NCI-H526 treated with DMSO at 0.1 percent for 48 hours (cell line): ENCODE data around the gene PLPPR3.
A peak's percentile ranks its signal among the peaks of the same experiment; 100 is the strongest.

Experiments used
- DNase-seq: peaks from one replicate; lab custom pipeline; 2025; lab: John Stamatoyannopoulos, UW

The PLPPR3 gene

DNA sequence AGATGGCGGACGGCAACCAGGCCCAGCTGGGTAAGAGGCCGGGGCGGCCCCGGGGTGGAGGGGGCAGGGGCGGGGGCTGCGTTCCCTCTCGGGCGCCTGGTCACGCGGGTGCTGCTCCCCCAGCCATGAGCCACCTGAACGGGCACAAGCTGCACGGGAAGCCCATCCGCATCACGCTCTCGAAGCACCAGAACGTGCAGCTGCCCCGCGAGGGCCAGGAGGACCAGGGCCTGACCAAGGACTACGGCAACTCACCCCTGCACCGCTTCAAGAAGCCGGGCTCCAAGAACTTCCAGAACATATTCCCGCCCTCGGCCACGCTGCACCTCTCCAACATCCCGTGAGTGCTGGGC is 13.4 kb downstream of the PLPPR3 start:
- no peak for DNase-seq

DNA sequence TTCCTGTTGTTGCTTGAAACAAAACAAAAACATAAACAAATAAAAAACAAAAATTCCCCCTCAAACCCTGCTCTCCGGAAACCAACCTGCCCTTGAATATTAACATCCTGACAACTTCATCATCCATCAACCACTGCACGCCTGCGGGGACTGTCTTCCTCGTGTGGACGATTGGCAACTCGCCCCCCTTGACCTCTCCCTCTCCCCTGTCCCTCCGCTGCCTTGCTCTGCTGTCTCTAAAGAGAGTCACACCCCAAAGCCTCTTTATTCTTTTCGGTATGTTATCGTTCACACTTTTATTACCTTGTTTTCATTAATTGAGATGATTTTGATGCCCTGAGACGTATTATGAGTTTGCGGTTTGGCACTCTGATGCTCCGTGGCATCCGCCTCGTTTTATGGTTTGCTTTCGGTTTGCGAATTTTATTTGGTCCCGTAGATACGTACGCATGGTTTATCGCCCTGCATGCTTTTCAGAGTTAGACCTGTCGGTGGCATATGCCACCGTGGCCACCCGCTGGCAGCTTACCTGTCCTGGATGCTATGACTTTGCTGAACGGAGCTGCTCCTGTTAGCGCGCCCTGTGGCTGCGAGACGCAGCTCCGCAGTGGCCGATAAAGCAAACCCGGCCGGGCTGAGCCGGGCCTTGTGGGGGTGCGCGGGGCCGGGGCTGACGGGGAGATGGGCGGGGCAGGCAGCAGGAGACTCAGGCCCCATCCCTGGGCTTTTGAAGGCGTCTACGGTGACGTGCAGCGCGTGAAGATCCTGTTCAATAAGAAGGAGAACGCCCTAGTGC is 13.9 kb downstream of the PLPPR3 start:
- DNase-seq, result no peak

DNA sequence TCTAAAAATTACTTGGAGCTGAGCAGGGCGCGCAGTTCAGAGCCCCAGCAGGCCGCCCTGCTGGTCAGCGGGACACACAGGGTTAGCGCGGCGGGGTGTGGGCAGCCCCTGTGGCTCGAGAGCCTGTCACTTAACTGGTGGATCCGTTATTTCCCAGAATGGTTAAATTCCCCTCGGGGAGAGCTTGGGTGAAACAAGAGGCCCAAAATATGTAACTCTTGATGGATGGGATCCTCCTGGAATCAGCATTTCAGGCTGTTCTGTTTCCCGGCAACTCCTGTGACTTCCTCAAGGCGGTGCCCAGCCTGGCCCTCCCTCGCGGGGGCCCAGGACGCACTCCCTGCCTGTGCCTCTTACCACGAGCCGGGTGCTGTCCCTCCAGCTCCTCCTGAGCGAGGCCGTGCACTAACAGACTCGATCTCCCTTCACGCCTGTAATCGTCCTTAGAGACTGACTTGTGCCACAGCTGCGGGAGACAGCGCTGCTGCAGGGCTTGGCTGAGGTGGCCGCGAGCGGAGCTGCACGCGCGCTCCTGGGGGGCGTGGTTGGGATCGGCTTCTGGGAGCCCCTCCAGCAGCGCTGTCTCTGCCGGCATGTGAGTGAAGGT is 14.8 kb downstream of the PLPPR3 start:
- DNase-seq, result no peak

DNA sequence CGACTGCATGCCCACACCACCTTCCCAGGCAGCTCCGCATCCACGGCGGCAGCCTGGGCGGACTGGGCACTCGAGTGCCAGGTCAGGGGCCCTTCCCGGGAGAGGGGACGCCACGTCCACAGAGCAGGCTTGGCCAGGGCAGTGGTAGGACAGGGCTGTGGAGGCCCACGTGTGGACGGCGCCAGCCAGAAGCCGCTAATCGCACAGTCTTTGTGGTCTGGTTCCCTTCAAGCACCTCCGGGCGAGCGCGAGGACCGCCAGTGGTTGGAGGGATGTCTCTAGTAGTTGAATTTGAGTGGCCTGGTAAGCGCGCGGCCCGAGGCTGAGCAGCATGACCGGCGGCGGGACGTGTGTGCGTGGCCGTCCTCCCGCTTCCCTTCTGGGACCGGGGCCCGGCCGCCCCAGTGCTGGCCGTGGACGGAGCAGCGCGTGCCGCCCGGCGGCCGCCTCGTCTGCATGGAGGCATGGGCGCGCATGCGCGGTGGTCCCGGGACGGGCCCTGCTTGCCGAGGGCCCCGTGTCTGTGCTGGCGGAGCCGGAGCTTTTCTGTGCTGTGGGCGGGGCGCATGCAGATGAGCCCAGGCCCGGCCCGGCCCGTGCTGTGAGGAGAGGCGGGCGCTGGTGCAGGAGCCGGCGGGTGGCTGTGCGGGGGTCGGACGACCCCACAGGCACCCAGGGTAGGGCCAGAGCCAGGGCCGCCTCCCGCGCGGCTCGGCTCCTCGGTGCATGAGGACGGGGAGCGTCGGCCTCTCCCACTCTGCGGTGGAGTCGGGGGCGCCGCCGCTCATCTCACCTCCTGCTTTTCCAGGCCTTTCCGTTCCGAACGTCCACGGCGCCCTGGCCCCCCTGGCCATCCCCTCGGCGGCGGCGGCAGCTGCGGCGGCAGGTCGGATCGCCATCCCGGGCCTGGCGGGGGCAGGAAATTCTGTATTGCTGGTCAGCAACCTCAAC is 15.9 kb downstream of the PLPPR3 start:
- DNase-seq, result no peak

DNA sequence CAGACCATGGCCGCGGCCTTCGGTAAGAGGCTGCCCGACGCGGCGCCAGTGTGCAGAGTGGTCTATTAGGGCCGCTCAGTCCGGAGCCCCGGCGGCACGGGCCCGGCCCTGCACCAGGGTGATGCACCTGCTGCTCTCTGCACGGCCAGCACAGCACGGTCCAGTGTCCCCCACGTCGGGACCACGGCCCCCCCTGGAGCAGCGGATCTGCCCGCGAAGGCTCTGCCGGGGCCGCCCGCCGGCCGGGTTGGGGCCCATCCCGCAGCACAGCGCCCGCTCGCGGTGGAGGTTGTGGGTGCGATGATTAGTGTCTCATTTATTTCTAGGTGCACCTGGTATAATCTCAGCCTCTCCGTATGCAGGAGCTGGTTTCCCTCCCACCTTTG is 16.6 kb downstream of the PLPPR3 start:
- DNase-seq, result no peak

GRCh38 chr19:804419-805165 is 17.2 kb downstream of the PLPPR3 start:
- DNase-seq, result no peak

GRCh38 chr19:803686-804418 is 17.9 kb downstream of the PLPPR3 start:
- no peak for DNase-seq

- no peak for DNase-seq
Measured at GRCh38 chr19:803099-803561, 18.6 kb downstream of the PLPPR3 start.

GRCh38 chr19:802498-803098 is 19.2 kb downstream of the PLPPR3 start:
- no peak for DNase-seq

- no peak for DNase-seq
Measured at GRCh38 chr19:801861-802497, 19.8 kb downstream of the PLPPR3 start.

DNA sequence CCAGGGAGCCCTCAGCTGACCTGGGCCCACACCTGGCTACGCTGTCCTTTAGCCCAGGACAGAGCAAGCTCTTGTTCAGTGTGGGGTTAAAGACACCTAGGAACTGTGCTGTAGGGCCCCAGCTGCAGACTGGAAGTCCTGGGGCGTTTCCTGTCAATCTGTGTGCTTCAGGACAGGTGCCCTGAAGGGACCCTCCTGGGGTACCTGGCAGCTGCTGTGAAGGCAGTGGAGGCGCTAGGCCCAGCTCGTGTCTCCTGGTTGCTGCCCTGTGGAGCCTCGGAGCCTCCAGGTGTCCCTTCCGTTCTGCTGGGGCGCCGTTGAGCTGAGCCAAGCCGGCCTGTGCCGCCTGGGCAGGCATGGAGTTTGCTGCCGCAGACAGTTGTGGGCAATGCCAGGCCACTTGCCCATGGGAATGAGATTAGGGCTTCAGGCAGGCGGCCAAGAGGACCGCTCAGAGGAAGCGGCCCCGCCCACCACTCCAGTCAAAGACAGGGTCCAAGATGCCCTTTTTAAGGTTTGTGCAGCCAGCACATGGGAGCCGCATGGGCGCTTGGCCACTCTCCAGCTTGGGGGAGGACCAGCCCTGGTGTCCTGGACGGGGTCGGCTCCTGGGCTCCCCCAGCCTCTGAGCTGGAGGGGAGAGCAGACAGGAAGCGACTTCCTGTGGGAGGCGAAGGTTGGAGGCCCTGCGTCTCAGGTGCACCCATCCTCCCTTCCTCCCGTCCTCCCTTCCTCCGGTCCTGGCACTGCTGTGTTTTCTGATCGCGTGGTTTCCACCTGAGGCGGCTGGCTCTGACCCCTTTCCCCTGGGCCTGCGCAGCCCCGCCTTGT is 20.5 kb downstream of the PLPPR3 start:
- no peak for DNase-seq

DNA sequence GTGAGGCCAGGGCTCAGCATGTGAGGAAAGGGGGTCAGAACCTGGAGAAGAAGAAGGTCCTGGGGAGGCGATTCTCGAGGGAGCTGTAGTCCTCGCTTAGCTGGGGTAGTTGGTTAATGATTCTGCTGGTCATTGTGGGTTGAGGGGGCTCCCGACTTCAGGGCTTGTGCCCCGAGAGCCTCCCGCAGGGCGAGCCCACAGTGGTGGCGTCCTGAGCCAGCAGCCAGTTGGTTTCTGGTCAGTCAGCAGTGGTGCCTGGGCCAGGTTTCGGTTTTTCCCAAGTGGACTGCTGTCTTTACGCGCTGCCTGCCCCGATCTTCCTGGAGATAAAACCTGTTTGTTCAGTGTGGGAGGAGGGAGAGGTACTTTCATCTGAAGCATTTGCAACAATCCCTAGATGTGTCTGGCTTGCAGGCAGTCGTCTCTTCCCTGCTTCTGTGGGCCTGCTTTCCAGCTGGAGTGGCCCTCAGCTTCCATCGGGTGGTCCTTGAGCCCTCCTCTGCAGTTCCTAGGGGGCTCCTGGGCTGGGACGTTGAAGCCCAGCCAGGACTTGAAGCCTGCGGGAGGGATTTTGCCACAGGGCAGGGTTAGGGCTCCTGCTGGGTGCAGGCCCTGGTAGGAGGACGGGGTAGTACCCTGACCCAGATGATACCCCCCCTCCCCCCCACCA is 21.3 kb downstream of the PLPPR3 start:
- peak; percentile 29 for DNase-seq

DNA sequence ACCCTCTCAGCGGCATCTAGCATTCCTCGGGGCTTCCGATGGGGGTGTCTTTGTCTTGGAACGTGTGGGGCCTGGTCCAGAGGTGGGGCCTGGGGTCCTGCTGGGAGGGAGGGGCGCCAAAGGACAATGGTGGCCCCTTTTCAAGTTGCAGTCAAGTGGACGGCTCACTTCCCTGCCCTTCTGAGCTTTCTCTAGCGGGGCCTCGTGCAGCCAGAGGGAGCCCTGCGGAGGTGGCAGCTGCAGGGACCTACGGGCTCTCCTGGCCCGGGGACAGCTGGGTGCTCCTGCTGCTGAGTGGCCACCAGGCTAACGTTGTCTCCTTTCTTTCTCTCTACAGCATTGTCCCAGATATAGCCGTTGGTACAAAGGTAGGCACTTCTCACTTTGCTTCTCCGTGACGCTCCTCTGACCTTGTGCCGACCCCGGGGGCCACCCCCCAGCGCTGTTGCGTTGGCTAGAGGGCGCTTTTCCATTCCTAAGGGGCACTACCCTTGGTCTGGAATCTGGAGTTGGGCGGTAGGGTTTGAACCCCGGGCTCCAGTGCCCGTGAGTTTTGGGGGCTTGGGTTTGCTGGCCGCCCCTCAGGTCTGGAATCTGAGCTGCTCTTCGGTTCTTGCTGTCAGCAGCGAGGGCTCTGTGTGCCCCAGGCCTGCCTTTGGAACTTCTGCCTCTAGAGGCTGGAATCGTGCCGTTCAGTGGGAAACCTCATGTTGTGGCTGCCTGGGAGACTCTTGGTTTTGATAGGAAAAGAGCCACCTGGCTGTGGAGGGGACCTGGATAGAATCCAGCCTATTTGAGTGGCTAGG is 22.5 kb downstream of the PLPPR3 start:
- DNase-seq, result no peak

- DNase-seq, result no peak
Measured at GRCh38 chr19:798415-799075, 23.2 kb downstream of the PLPPR3 start.

- peak; percentile 35 for DNase-seq
Measured at GRCh38 chr19:797528-798414, 24.0 kb downstream of the PLPPR3 start.
